Suppressor macrophage treated with lipopolysaccharide for 1 hour (primary cell): ENCODE measurements around the gene CAMK4.
"Not testable (repeated sequence)": the region's sequence is repeated elsewhere in the genome, so short reads cannot be mapped to it uniquely, and the experiment has no call there.

ENCODE experiments used
- DNase-seq, 3 donors: peaks; one replicate each; pipeline ENCODE4 v3.0.0-alpha.2; 2020 to 2022

Gene CAMK4

DNA sequence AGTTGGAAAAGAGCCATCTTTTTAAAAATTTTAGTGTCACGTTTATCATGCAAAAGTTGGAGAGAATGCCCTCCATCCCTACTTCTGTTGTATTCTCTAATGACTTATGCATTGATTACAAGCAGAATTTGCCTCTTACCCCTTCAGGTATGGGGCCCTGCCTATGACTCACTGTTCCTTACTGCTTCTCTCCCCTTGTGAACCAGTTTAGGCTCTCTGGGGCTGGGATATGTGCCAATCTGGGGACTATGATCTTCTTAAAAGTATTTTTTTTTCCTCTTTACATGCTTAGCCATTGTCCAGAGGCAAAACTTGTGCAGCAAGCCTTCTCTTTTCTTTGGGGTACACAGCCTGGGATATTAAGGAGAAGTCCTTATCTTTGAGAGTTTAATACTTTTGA lies 37.4 kb downstream of the CAMK4 start:
- no peak for DNase-seq

GRCh38 chr5:111262153-111262552 lies 38.0 kb downstream of the CAMK4 start:
- DNase-seq, result no peak

DNA sequence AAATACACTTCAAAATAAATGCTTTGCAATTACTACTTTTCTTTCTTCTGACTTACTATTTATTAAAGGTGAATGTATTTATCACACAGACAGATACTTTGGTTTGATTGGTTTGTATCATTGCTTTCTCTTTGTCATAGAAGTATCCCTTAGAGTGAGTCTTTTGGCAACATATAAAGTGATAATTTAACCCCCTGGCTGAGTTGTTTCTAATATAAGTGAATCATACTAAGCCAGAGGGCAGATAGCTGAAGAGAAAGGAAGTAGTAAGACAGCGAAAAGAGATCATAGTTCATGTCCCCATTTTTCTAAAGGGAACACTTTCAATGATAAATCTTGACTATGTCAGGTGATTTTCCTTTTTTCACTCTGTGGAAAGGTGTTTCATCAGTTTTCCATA lies 38.6 kb downstream of the CAMK4 start:
- no peak for DNase-seq

DNA sequence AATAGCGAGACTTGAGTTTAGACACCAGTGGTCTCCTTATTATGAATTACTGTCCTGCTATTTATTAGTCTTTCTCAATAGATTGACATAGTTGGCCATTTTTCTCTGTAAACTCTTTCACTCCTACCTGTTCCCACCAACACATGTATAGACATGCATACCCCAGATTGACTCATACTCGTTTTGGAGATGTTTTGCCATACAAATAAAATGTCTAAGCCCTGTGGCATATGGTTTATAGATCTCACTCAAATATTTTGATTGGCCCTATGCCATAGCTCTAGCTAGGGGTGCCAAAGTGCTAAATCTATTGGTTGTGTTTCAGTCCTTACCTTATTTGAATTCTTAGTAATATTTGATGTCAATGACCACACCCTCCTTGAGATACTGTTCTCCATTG lies 42.3 kb downstream of the CAMK4 start:
- DNase-seq, result no peak

GRCh38 chr5:111268300-111268699 lies 44.1 kb downstream of the CAMK4 start:
- no peak for DNase-seq

GRCh38 chr5:111271885-111272284 lies 47.7 kb downstream of the CAMK4 start:
- no peak for DNase-seq

- DNase-seq, result no peak
Observed at GRCh38 chr5:111277061-111277460, 52.9 kb downstream of the CAMK4 start.

GRCh38 chr5:111278858-111279504 lies 54.8 kb downstream of the CAMK4 start:
- peak; percentile 58 to 78 (median 62) for DNase-seq

DNA sequence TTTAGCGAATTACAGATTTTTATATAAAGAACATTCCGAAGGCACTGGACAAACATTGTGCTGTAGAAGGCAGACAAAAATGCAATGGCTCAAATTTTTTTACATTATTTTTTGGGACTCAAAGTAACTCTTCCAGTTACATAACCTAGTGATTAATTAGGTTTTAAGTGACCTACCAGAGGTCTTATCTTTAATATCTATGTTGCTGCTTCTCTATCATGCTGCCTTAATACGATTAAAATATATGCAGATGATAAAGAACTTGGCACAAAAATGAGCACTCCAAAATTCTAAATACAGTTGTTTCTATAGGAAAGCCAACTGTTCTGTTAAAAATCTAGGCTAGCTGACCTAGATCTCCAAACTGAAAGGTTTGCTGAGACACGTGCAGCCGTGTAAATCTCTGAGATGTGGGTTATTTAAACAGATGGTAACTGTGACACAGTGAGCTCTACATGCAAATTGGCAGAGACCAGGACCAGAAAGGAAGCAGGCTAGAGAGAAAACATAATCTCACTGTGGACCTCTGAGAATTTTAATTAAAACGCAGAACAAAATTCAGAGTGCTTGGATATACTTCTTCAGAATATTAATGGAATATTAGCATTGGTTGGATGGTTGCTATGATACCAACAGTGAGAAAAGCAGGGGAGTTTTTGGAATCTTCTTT lies 56.2 kb downstream of the CAMK4 start:
- no peak for DNase-seq

DNA sequence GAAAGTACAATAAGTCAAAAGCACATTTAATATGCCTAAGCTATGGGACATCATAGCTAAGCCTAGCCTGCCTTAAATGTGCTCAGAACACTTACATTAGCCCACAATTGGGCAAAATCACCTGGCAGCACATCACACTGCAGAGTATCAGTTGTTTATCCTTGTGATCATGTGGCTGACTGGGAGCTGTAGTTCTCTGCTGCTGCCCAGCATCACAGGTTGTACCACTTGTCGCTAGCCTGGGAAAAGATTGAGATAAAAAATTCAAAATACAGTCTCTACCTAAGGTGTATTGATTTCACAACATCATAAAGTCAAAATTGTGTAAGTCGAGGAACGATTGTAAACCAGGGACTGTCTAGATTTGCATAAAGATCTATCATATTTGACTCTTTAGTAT lies 58.6 kb downstream of the CAMK4 start:
- DNase-seq, result no peak

- no peak for DNase-seq
Observed at GRCh38 chr5:111284825-111285224, 60.6 kb downstream of the CAMK4 start.

DNA sequence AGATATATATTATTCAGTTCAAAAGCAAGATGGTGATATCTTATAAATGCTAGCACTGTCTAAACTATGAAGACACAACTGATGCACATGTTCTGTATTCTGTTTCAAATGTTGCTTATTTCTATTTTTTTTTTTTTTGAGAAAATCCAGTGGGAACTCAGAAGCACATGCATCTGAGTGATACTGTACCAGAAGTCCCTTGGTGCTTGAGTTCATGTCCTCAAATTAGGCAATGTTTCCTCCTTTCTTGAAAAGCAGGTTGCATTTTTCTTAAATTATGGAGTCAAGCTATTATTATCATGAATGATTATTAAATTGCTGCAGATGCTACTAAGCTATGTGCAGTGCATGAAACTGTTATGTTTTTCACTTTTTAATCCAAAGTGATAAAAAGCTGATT lies 70.4 kb downstream of the CAMK4 start:
- no peak for DNase-seq

DNA sequence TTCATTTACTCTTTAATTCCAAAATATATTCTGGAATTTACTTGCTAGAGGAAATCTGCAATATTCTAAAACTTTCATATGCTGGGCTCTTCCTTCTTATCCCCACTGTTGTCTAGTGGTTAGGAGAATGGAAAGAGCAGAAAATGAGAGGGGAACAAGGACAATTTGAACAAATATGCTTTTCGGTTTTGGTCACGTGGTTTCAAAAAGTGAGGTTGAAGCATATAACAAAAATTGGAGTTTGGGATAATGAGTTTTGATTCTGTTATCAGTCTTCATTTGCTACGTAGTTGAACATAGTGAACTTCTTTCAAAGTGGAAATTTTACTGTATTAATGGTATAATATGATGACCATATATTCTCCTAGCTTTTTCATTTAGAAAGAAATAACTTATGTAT lies 71.5 kb downstream of the CAMK4 start:
- DNase-seq, result no peak

DNA sequence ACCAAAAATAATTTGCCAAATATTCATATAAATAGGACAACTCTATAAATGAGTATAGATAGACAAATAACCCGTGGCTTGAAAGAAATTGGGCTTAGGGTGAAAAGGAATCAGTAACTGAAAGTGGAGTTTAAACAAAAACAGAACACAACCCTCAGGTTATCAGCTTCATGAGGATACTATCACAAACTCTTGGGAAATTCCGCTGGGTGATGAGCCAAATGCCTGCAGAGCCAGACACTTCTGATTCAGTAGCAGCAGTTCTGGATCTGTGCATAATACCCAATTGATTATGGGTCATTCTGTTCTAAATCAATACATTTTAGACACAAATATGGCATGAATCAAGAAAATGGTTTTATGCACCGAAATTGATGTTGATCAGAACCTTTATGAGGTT lies 72.4 kb downstream of the CAMK4 start:
- DNase-seq, result no peak

DNA sequence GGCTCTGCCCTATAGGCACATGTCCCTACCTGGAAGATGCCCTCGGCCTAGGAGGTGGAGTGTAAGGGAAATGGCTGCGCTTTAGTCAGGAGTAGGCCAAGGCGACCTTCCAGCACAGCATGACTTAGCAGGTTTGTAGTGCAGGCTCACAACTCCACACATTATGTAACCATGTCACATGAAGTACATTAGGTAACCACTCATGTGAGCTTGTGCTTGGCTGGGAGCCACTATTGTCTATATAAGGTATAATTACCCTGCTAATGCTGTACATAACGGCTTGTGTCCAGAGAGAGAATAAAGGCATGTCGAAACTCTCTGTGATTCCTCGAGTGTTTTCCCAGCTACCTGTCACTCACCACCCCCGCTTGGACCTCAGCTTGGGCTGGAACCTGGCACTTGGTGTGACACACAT lies 74.9 kb downstream of the CAMK4 start:
- DNase-seq, result no peak

- DNase-seq, result no peak
Observed at GRCh38 chr5:111299831-111300432, 75.7 kb downstream of the CAMK4 start.

DNA sequence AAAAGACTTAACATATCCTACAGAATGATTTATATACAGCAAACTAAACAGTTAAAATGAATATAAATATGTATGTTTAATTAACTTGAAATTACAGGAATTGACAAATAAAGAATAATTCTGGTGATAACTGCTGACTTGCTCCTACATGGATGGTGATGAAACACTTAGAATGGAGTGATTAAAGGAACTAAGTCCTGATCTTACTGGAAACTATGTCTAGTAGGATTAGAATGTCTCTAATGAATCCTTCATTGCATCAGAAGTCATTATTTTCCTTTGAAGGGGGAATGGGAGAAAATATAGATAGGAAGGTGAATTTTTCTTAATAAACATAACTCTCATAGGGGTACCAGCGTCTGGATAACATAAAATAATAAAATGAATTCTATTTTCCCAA lies 77.1 kb downstream of the CAMK4 start:
- DNase-seq, result no peak

DNA sequence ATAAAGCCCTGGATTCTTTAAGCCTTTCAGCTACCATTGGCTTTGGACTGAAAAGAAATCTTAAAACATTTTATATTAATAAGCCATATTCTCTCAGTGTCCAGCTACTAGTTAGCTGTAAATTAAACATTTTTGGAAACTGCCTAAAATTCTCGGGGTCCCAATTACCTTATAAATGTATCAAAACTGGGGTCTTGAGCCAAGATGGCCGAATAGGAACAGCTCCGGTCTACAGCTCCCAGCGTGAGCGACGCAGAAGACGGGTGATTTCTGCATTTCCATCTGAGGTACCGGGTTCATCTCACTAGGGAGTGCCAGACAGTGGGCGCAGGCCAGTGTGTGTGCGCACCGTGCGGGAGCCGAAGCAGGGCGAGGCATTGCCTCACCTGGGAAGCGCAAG lies 77.9 kb downstream of the CAMK4 start:
- not testable (repeated sequence) for DNase-seq

DNA sequence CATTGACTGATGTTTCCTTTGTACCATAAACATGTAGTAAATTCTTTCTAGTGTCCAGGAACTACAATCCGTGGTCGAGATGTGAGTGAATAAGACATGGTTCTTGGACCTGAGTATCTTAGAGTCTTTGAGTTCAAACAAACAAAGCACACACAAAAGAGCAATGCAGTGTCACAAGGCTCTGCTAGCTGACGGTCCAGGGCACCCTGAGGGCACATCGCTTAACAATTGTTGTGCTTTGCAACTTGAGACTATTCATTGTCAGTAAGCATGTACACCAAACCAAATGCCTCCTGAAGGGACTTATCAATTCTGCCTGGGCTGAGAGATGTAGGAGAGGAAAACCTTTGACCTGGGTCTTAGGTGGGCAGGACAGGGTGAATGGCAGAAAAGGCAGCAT lies 84.8 kb downstream of the CAMK4 start:
- DNase-seq, result no peak

- DNase-seq, result no peak
Observed at GRCh38 chr5:111309384-111309783, 85.2 kb downstream of the CAMK4 start.

- no peak for DNase-seq
Observed at GRCh38 chr5:111310711-111311620, 86.8 kb downstream of the CAMK4 start.

DNA sequence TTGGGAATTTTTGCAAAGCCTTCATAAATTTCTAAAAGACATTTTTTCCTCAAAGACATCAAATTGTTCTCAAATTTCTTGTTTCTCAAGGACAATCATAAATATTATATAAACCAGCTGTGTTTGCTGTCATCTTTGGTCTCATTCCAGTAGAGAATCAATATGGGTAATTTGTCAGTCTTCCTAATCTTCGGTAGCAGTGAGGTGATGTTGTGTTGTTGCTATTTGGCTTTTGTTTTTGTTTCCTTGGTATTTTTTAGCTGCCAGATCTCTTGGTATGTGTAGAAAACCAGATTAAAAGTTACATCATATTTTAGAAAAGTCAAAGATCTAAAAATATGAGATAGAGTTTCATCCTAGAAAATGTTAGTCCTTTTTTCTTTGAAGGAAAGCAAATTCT lies 87.5 kb downstream of the CAMK4 start:
- DNase-seq, result no peak

DNA sequence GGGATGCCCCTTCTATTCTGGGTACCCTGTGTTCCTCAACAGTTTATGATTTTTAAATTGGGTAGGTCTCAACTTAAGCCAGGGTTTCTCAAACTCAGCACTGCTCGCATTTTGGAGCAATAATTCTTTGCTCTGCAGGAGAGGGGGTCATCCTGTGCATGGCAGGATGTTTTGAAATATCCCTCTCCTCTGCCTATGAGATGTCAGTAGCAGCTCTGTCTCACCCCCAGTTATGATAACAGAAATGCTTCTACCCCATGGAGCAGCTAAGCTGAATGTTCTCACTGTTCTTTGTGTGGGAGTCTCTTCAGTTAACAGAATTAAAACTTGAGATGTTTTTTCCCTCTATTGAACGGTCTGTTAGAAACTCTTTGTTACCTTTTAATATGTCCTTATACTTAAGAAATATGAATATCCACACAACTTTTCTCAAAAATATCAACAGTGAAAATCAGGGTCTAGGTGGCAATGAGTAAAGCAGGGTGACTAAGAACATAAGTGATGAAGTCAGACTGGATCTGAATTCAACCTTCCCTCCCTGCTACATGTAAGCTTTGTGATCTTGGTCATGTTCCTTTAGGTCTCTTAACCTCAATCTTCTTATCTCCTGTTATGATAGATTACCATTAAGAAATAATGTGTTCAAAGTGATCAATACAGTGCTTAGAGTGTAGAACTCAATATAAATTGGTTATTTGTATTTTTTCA lies 89.0 kb downstream of the CAMK4 start:
- DNase-seq, result no peak
